Heart left ventricle (tissue), 13 donors: Measurements from ENCODE around the gene TMIGD1.

Source experiments
- POLR2A ChIP-seq, 2 donors: fragments of 450-650 bp; IDR thresholded peaks; one replicate each; pipeline ENCODE4 v1.6.1; 2017; ENCODE audit warnings: antibody characterized with exemption in 2 of 2, mild to moderate bottlenecking in 2 of 2, moderate library complexity in 2 of 2
- TF ChIP-seq, protein P1 (sequence below), 12 donors: fragments of 200-600 bp; sonication (generic) in 4 of 12; IDR thresholded peaks; one replicate each; pipeline versions ENCODE4 v1.5.0 to v1.8.0; 2018 to 2022; ENCODE audit warnings: antibody characterized with exemption in 12 of 12, mild to moderate bottlenecking in 5 of 12
- donor health status: ischemic (EF 13 %, LVEDD 7.1; RV severe dilation, severe dysfunction).
- donor health status: DM: no; HTN: yes; CAD: no.
- donor health status: DM: no; HTN: no; CAD: no.
- donor health status: ischemic (EF 25% LVEDD 6.9; RV normal size, moderate dysfunction).
- donor health status: ischemic (EF 25% LVEDD 5.7; RV mildly dilated, moderate dysfunction).
- donor health status: ischemic (EF 35%, LVEDD 5.7; RV mildly dilated, moderate dysfunction).
- donor health status: nonischemic (EF 11% LVEDD 7.7; RV severe dilation, severe dysfunction).
- donor health status: DM: yes; HTN: yes; CAD: no.
- donor health status: PGD.
- donor health status: ischemic (EF 29% LVEDD 5.4; RV normal size, mild dysfunction).
- donor health status: nonischemic (EF 23%, LVEDD 6.1; RV moderate dilation, normal function).

DNA sequence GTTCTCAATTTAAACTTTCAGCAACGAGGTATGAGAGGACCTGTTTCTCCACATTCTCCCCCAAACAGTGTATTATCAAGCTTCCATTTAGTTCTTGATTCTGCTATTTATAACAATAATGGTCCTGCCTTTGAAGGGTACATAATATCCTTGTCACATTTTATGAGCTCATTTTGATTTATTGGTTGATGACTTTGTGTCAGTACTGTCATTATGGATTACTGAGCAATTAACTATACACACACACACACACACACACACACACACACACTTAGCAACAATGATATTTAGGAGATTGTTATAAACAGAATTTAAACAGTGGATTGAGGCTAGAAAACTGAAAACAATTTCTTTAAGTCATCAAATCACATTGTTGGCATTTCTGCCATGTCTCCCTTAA, 7.0 kb downstream of the TMIGD1 start:
- TF ChIP-seq POLR2A (IDR thresholded peaks at IDR 0.05), result no peak
- TF ChIP-seq, protein P1, sequence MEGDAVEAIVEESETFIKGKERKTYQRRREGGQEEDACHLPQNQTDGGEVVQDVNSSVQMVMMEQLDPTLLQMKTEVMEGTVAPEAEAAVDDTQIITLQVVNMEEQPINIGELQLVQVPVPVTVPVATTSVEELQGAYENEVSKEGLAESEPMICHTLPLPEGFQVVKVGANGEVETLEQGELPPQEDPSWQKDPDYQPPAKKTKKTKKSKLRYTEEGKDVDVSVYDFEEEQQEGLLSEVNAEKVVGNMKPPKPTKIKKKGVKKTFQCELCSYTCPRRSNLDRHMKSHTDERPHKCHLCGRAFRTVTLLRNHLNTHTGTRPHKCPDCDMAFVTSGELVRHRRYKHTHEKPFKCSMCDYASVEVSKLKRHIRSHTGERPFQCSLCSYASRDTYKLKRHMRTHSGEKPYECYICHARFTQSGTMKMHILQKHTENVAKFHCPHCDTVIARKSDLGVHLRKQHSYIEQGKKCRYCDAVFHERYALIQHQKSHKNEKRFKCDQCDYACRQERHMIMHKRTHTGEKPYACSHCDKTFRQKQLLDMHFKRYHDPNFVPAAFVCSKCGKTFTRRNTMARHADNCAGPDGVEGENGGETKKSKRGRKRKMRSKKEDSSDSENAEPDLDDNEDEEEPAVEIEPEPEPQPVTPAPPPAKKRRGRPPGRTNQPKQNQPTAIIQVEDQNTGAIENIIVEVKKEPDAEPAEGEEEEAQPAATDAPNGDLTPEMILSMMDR (IDR thresholded peaks at IDR 0.05), result no peak
